Measurements from ENCODE around the gene PORCN.

GRCh38 chrX:48509619-48510018, 827 bp downstream of the PORCN start:
- TF ChIP-seq CTCF (IDR thresholded peaks at IDR 0.05; ENCODE audit: insufficient read depth, low read depth, low read length), result no peak
- no peak for TF ChIP-seq EZH2 (IDR thresholded peaks at IDR 0.05; ENCODE audit: insufficient read depth, low read length)
